Articular chondrocyte of knee joint (primary cell): ENCODE data around the gene ZNF148. TPM values are rescaled to one million over a fixed set of nuclear protein-coding genes. Genes with fewer than 3 reads are reported as not detected.

ENCODE experiments used
- small RNA-seq: library from RNA; depleted of rRNA; stranded (forward); fragments of <200 nt; gene quantifications from one replicate; pipeline ENCODE3, GENCODE V24; 2012
- total RNA-seq: library from RNA; depleted of rRNA; stranded (reverse); fragments of >200 nt; gene quantifications from 2 replicates; pipeline ENCODE4 v1.2.3, GENCODE V29; 2012

ZNF148 gene
- total RNA-seq, result 48.1 and 53.5 TPM in 2 replicates

DNA sequence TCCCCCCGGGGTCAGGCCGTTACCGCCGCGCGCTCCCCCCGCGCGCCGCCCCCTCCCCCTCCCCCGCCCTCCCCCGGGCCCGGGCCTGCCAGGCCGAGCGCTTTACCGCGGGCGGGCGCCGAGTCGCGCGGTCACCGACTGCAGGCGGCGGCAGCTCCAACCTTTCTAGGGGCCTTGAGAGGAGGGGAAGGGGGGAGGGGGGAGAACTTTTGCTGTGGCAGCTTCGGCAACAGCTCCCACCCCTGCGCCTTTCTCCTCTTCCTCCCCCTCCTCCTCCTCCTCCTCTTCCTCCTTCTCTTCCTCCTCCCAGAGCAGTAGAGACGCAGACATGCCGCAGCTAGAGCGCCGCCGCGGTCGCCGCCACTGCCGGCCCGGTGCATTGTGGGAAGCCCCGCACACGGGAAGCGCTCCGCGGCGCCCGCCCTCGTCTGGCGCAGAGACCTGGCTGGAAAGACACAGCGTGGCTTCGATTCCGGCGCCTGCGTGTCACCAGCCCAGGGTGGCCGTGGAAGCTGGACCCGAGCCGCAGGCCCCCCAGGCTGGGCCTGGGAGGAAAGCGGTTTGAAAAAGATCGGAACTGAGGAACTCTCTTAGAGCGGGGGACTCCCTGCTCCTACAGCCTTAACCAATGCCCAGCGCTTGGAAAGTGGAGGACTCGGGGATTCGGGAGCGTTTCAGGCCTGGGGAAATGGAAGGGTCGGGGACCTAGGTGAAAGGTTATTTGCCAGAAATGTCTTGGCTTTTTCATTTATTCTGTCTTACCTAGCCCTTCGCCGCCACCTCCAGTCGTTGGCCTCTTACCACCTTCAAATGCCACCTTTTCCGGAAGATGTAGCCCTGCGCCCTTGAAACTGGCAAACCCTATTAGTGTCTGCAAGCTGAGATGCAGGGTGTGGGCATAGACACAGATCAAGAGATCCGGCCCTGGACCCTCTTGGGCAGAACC is at the start of gene ZNF148:
Gene ZNF148 (minus strand): TSS at position 330 of the 946 bp plus-strand sequence. CDS start 61,685 bp downstream, outside the sequence.

DNA sequence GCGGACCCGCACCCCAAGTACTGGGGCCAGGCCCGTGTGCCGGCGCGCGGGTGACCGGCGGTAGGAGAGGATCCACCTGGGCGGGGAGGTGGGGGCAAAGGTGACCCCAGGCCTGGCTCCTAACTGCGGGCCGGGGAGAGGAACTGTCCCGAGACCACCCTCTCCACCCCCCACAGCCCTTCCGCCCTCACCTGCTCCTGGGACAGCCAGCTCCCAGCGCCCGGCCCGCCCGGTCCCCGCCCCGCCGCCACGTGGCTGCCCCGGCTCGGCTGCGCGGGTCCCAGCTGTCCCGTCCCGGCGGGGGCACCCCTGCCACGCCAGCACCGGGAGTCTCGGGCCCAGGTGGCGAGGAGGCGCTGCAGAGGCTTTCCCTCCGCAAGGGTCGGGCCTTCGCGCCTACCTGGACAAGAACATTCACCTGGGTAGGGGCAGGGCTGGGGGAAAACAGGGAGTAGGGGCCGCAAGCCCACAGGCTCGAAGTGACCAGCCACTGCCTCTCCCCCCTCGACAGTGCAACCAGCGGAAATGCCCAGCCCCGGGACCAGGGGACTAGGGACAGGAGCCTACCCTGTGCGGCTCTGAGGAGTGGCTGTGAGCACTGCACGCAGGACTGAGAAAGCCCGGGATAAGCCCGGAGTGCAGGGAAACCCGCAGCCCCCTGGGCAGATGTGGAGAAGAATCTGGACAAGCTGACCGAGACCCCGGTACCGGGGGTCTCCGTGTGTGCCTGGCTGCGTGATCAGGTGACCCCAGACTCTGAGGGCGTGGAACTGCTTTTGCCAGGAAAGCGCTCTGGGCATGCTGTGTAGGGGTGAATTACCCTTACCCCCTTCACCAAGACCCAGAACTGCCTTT is 162.4 kb downstream of the ZNF148 start, which contains the start of gene SLC12A8:
Gene SLC12A8 (minus strand): TSS at position 240 of the 855 bp plus-strand sequence. CDS start 1,399 bp downstream, outside the sequence.

Small RNAs within 50 kb of the gene (small RNA-seq; reads per million reads assigned to genes)
- gene RNU6-232P, result not detected

Other genes starting within 250 kb of the ZNF148 start
- 1.6 and 2.3 TPM in 2 replicates for gene SLC12A8, start 162.6 kb downstream of the ZNF148 start, total RNA-seq
- gene SNX4, start 144.9 kb upstream of the ZNF148 start, total RNA-seq, result 30.2 and 34.9 TPM in 2 replicates
- gene OSBPL11, start 220.2 kb upstream of the ZNF148 start, total RNA-seq, result 10.8 and 11.8 TPM in 2 replicates